Osteocyte (in vitro differentiated cells): ENCODE results near the gene ZIC4. TPM values are rescaled to one million over a fixed set of nuclear protein-coding genes. Genes with fewer than 3 reads are reported as not detected.

ENCODE experiments used
- DNase-seq: peaks from one replicate; pipeline ENCODE4 v3.0.0; 2021; ENCODE audit warnings: mixed read lengths; ENCODE audit not compliant: unreplicated experiment; ENCODE audit errors: extremely low spot score
- H3K27ac Mint-ChIP-seq: one replicate; pipeline ENCODE4 v1.8.0; 2021; ENCODE audit warnings: mild to moderate bottlenecking, mixed read lengths; ENCODE audit not compliant: unreplicated experiment
- H3K27me3 Mint-ChIP-seq: one replicate; pipeline ENCODE4 v1.8.0; 2021; ENCODE audit warnings: mixed read lengths; ENCODE audit not compliant: unreplicated experiment
- H3K36me3 Mint-ChIP-seq: one replicate; pipeline ENCODE4 v1.8.0; 2021; ENCODE audit warnings: mixed read lengths; ENCODE audit not compliant: unreplicated experiment
- H3K4me1 Mint-ChIP-seq: one replicate; pipeline ENCODE4 v1.8.0; 2021; ENCODE audit warnings: mixed read lengths; ENCODE audit not compliant: unreplicated experiment
- H3K4me3 Mint-ChIP-seq: one replicate; pipeline ENCODE4 v1.8.0; 2021; ENCODE audit warnings: mild to moderate bottlenecking, moderate library complexity, mixed read lengths; ENCODE audit not compliant: unreplicated experiment
- H3K9me3 Mint-ChIP-seq: one replicate; pipeline ENCODE4 v1.8.0; 2021; ENCODE audit warnings: mixed read lengths; ENCODE audit not compliant: unreplicated experiment
- CTCF ChIP-seq: fragments of 200-600 bp; sonication (generic); IDR thresholded peaks from 2 replicates; pipeline ENCODE4 v1.5.0; 2021; ENCODE audit warnings: antibody characterized with exemption, mild to moderate bottlenecking, moderate library complexity
- total RNA-seq: library from RNA; stranded (reverse); gene quantifications from 2 replicates; pipeline ENCODE4 v1.2.1, GENCODE V29; 2021

The ZIC4 gene
- total RNA-seq, 1 donor from 2014 or later = 8.8 TPM

DNA sequence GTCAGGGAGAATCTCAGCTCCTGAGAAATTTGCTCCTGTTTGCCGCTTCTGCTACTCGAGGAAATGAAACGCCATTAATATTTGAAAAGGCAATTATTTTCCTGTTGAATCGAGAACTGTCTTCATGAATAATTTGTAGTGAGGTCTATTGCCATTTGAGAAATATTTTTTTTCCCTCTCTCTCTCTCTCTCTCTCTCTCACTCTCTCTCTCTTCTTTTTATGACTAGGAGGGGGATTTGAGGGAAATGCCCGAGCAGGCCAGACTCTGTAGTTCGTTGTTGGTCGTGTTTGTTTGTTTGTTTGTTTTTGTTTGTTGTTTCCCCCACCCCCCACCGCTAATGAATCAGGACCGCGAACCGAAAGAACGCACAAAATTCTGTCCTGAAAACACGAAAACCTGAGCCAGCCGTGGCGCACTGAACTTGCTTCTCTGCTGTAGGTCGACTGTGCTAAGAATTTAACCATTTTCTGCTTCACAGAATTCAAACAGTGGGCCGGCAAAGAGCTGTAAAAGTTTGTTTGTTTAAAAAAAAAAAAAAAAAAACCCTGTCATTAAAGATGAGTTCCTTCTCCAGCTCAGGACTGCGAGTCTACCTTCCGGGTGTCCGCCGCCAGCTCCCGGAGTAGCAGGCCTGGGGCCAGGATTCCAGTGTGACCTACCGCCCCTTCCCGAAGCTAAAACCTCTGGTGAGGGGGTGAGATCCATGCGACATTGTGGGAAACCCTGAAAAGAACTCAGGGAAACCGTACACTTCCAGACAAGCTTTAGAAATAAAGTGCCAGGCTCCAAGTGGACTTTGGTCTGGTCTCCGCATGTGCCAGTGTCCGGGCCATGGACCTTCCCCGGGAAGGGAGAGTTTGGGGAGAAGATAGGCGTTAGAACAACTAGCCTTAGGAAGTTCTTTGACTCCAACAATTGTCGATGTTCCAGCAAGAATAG lies 12.1 kb downstream of the ZIC4 start:
- Mint-ChIP-seq H3K36me3 (peaks cover 16% of the 10 kb centered on the region), H3K4me3 (peak overlapping the region; percentile 91), H3K9me3 (no peaks in the 10 kb centered on the region), H3K27ac (peak overlapping the region; percentile 99), H3K4me1 (peaks cover 45% of the 10 kb centered on the region), H3K27me3 (no peaks in the 10 kb centered on the region)
- no peak for TF ChIP-seq CTCF
- no peak for DNase-seq

GRCh38 chr3:147393261-147393942 lies 12.9 kb downstream of the ZIC4 start:
- TF ChIP-seq CTCF = peak; percentile 8
- H3K36me3 Mint-ChIP-seq = peaks cover 19% of the 10 kb centered on the region
- no peaks in the 10 kb centered on the region for H3K9me3 Mint-ChIP-seq
- no peak for DNase-seq
- peak overlapping the region; percentile 91 for H3K4me3 Mint-ChIP-seq
- H3K27me3 Mint-ChIP-seq = no peaks in the 10 kb centered on the region
- H3K4me1 Mint-ChIP-seq = peaks cover 38% of the 10 kb centered on the region
- peak overlapping the region; percentile 99 for H3K27ac Mint-ChIP-seq

DNA sequence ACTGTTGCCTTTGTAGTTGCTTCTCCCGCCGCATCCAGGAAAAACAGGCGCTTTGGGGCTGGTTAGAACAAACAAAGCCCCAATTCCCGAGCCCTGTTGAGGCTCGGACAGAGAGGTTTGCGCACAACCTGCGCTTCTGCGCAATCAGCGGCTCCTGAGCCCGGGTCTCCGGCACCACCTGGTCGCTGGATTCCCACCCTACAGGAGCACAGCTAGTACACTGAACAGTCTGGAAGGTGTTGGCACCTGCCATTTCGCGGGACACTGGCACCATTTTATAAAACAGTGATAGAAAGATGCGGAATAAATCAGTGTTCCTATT lies 13.8 kb downstream of the ZIC4 start:
- peaks cover 32% of the 10 kb centered on the region for H3K4me1 Mint-ChIP-seq

GRCh38 chr3:147391781-147392624 lies 14.3 kb downstream of the ZIC4 start:
- DNase-seq = peak; percentile 96
- peaks cover 19% of the 10 kb centered on the region for H3K36me3 Mint-ChIP-seq
- no peaks in the 10 kb centered on the region for H3K9me3 Mint-ChIP-seq
- TF ChIP-seq CTCF = peak; percentile 68
- H3K27ac Mint-ChIP-seq = peak overlapping the region; percentile 99
- H3K27me3 Mint-ChIP-seq = no peaks in the 10 kb centered on the region
- H3K4me1 Mint-ChIP-seq = peaks cover 28% of the 10 kb centered on the region
- peak overlapping the region; percentile 91 for H3K4me3 Mint-ChIP-seq

More for the DNA sequence above, 13.8 kb downstream of the ZIC4 start:
- TF ChIP-seq CTCF = no peak
- no peak for DNase-seq
- H3K27ac Mint-ChIP-seq = peak overlapping the region; percentile 99
- H3K27me3 Mint-ChIP-seq = no peaks in the 10 kb centered on the region
- peak overlapping the region; percentile 91 for H3K4me3 Mint-ChIP-seq
- no peaks in the 10 kb centered on the region for H3K9me3 Mint-ChIP-seq
- peaks cover 20% of the 10 kb centered on the region for H3K36me3 Mint-ChIP-seq
